ENCODE measurements around the gene MYO9B.

- TF ChIP-seq CTCF (IDR thresholded peaks at IDR 0.05; ENCODE audit: poor library complexity) (no peak), EZH2 (IDR thresholded peaks at IDR 0.05; ENCODE audit: borderline replicate concordance) (no peak)
Observed at GRCh38 chr19:17164639-17165038, 89.1 kb downstream of the MYO9B start.

Data from hepatocyte (in vitro differentiated cells).